Ovary (tissue), 9 donors: ENCODE results near the gene GPATCH8. TPM values are rescaled to one million over a fixed set of nuclear protein-coding genes. Genes with fewer than 3 reads are reported as not detected.

Source experiments
- DNase-seq, 5 donors: peaks; one replicate each; pipeline ENCODE4 v3.0.0-alpha.2; 2019 to 2020
- H3K27ac ChIP-seq, 2 donors: fragments of 200-600 bp; one replicate each; pipeline versions ENCODE4 v1.5.1 to v1.8.0; 2019 to 2022
- H3K27me3 ChIP-seq: fragments of 200-600 bp; one replicate; pipeline ENCODE4 v1.8.0; 2022
- H3K36me3 ChIP-seq: fragments of 200-600 bp; sonication (generic); one replicate; pipeline ENCODE4 v1.5.1; 2019
- H3K4me1 ChIP-seq: one replicate; pipeline ENCODE4 v1.8.1; 2013; ENCODE audit warnings: mild to moderate bottlenecking, moderate library complexity; ENCODE audit not compliant: insufficient read depth
- H3K4me3 ChIP-seq: fragments of 200-600 bp; sonication (generic); one replicate; pipeline ENCODE4 v1.5.1; 2017
- H3K9me3 ChIP-seq, 2 donors: fragments of 200-600 bp in 1 of 2; sonication (generic) in 1 of 2; one replicate each; pipeline versions ENCODE4 v1.5.1 to v1.8.1; 2013 to 2019; ENCODE audit warnings: mild to moderate bottlenecking in 1 of 2, moderate library complexity in 1 of 2
- CTCF ChIP-seq, 3 donors: fragments of 450-650 bp in 2 of 3; fragments of 200-600 bp in 1 of 3; IDR thresholded peaks; one replicate each; pipeline versions ENCODE4 v1.5.1 to v1.8.0; 2016 to 2022; ENCODE audit warnings: antibody characterized with exemption in 3 of 3, mild to moderate bottlenecking in 1 of 3
- EP300 ChIP-seq: sonication (generic); formaldehyde crosslinking; IDR thresholded peaks from one replicate; pipeline ENCODE4 v1.6.1; 2017; ENCODE audit warnings: antibody characterized with exemption
- POLR2A ChIP-seq: fragments of 450-650 bp; IDR thresholded peaks from one replicate; pipeline ENCODE4 v1.6.1; 2017; ENCODE audit warnings: antibody characterized with exemption, mild to moderate bottlenecking, moderate library complexity
- WGBS, 3 donors: extraction: QIAGEN DNeasy Blood & Tissue Kit in 1 of 3; methylation state at CpG; one replicate each; pipeline versions ENCODE4 v1.1.5 to v1.1.7; 2013 to 2017; 5-methylcytosine and 5-hydroxymethylcytosine counted together
- intact Hi-C, 4 donors: fragments of 100-400 bp; cut with DNase I; formaldehyde crosslinking; loops; one replicate each; pipeline versions ENCODE4 v1.11.0 to v1.15.1; 2022 to 2023
- polyA plus RNA-seq, 2 donors: library from polyadenylated mRNA; stranded (reverse); fragments of 200-250 nt in 1 of 2; fragments of 350-450 nt in 1 of 2; fragmentation: Illumina TruSeq in 1 of 2; extraction: RNeasy Lipid Tissue Mini Kit (QIAGEN cat#74804) in 1 of 2; gene quantifications; one replicate each; pipeline ENCODE4 v1.2.3, GENCODE V29; 2013 to 2014
- total RNA-seq, 7 donors: library from RNA; depleted of rRNA in 2 of 7; stranded (reverse); fragments of >200 nt in 2 of 7; fragmentation: NEBNext Ultra II Directional in 3 of 7; extraction: Animal tissue kit (Norgen Biotek cat#: 25700) in 3 of 7; gene quantifications; one replicate each; pipeline versions ENCODE4 v1.1.0 to v1.2.4, GENCODE V29; 2016 to 2023
- donor health status: DM: no; HTN: no; CAD: no; lungs with moderate emphysema.
- donor health status: DM: no; HTN: no; CAD: no.
- donor health status: Bipolar disorder and iron deficiency.
- donor health status: DM: yes; HTN: yes; CAD: no.
- donor health status: DM: no; HTN: no; CAD: no.
- donor health status: DM: yes; HTN: yes; CAD: no.

The GPATCH8 gene
- total and polyA plus RNA-seq, 9 donors = 20.5 to 57.3 (median 43.5) TPM

- peaks cover 2% of the 10 kb centered on the region for H3K4me1 ChIP-seq
- intact Hi-C loops = no loop called here
- no peak overlapping the region for H3K4me3 ChIP-seq
- H3K27ac ChIP-seq = no peak overlapping the region
- TF ChIP-seq CTCF (IDR thresholded peaks at IDR 0.05) = no peak
- no peak for TF ChIP-seq EP300
- no peak for TF ChIP-seq POLR2A
- 81 to 83% (median 81%) methylated on average over 6 of the region's 6 CpGs for WGBS, 3 donors
- DNase-seq = peak in 1 of 5 donors; percentile 26
- H3K27me3 ChIP-seq = no peaks in the 10 kb centered on the region
- no peaks in the 10 kb centered on the region for H3K9me3 ChIP-seq
- H3K36me3 ChIP-seq = no peaks in the 10 kb centered on the region
These were observed 120.3 kb downstream of the GPATCH8 start for GRCh38 chr17:44382917-44383316.

DNA sequence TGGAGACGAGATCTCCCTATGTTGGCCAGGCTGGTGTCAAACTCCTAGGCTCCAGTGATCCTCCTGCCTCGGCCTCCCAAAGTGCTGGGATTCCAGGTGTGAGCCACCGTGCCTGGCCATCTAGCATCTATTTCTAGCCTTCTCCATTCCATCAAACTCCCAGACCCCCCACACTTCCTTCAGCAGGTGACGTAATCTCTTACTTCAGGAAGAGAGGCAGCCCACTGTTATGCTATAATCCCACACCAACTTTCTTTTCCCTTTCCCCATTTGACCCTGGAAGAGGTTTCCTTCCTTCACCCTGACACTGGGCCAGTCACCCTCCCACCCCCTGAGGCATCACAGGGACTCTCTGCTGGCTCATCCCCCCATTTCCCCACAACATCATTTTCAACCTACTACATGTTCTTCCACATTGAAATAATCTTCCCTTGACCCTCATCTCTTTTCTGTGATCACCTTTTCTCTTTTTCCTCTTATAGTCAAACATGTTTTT, 121.3 kb downstream of the GPATCH8 start:
- Histone ChIP-seq H3K4me1 (peaks cover 2% of the 10 kb centered on the region), H3K4me3 (no peak overlapping the region), H3K27ac (no peak overlapping the region), H3K36me3 (no peaks in the 10 kb centered on the region), H3K27me3 (no peaks in the 10 kb centered on the region), H3K9me3 (no peaks in the 10 kb centered on the region)
- intact Hi-C loops = no loop called here
- no peak for TF ChIP-seq POLR2A
- TF ChIP-seq CTCF (IDR thresholded peaks at IDR 0.05) = no peak
- no peak for TF ChIP-seq EP300
- peak in 1 of 5 donors; percentile 11 for DNase-seq
- WGBS, 3 donors = 79 to 82% (median 81%) methylated on average over 4 of the region's 4 CpGs

GRCh38 chr17:44380767-44381166, 122.4 kb downstream of the GPATCH8 start:
- no peaks in the 10 kb centered on the region for H3K27me3 ChIP-seq
- TF ChIP-seq EP300 (no peak), POLR2A (no peak), CTCF (IDR thresholded peaks at IDR 0.05) (no peak)
- no peaks in the 10 kb centered on the region for H3K9me3 ChIP-seq
- no peak overlapping the region for H3K27ac ChIP-seq
- no peak overlapping the region for H3K4me3 ChIP-seq
- no peak for DNase-seq
- no peaks in the 10 kb centered on the region for H3K36me3 ChIP-seq
- peaks cover 2% of the 10 kb centered on the region for H3K4me1 ChIP-seq
- 69 to 86% (median 73%) methylated on average over 9 of the region's 9 CpGs for WGBS, 3 donors
- intact Hi-C loops = no loop called here

DNA sequence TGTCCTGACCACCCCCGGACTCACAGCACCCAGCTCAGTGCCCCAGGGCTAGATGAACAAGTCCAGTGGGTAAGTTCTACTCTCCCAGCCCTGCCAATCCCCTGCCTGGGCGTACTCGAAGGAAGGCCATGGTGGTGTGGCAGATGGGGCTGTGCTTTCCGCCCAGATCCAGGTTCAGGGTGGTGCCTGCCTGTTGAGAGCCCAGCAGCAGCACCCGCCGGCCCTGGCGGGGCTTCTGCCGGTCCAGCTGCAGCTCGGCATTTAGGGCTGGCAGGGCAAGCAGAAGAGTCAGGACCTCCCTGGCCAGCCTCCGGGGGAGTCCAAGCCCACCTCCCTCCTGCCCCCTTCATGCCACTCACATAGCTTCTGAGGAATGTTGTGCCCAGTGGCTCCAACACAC, 123.3 kb downstream of the GPATCH8 start:
- no peak for DNase-seq
- no peaks in the 10 kb centered on the region for H3K4me1 ChIP-seq
- no peaks in the 10 kb centered on the region for H3K9me3 ChIP-seq
- H3K27ac ChIP-seq = no peak overlapping the region
- TF ChIP-seq POLR2A = no peak
- TF ChIP-seq CTCF (IDR thresholded peaks at IDR 0.05) = no peak
- no peak for TF ChIP-seq EP300
- H3K27me3 ChIP-seq = no peaks in the 10 kb centered on the region
- WGBS, 3 donors = 86 to 94% (median 89%) methylated on average over 5 to 10 of the region's 10 CpGs
- H3K36me3 ChIP-seq = no peaks in the 10 kb centered on the region
- no peak overlapping the region for H3K4me3 ChIP-seq
- intact Hi-C loops = no loop called here
